Activated naive CD4-positive, alpha-beta T cell (primary cell): Measurements from ENCODE around the gene CSNK2B.

Experiments used
- DNase-seq, 4 experiments: peaks; one replicate each; lab custom pipeline; 2025; lab: John Stamatoyannopoulos, UW

Gene CSNK2B

GRCh38 chr6:31636698-31637596, 28.9 kb upstream of the CSNK2B start:
- DNase-seq, result no peak

- no peak for DNase-seq
Observed at GRCh38 chr6:31639043-31639442, 26.8 kb upstream of the CSNK2B start.

GRCh38 chr6:31639449-31639861, 26.4 kb upstream of the CSNK2B start:
- no peak for DNase-seq

- no peak for DNase-seq
Observed at GRCh38 chr6:31640612-31641011, 25.3 kb upstream of the CSNK2B start.

- DNase-seq, result no peak
Observed at GRCh38 chr6:31641370-31641769, 24.5 kb upstream of the CSNK2B start.

- no peak for DNase-seq
Observed at GRCh38 chr6:31642798-31643570, 22.9 kb upstream of the CSNK2B start.

GRCh38 chr6:31643818-31644454, 21.9 kb upstream of the CSNK2B start:
- DNase-seq, result no peak

- no peak for DNase-seq
Observed at GRCh38 chr6:31645325-31645724, 20.6 kb upstream of the CSNK2B start.

- no peak for DNase-seq
Observed at GRCh38 chr6:31651602-31652191, 14.2 kb upstream of the CSNK2B start.

GRCh38 chr6:31652925-31653724, 12.8 kb upstream of the CSNK2B start:
- peak in 2 of 4 experiments; percentile 79 to 84 for DNase-seq

- no peak for DNase-seq
Observed at GRCh38 chr6:31654574-31655348, 11.1 kb upstream of the CSNK2B start.

- no peak for DNase-seq
Observed at GRCh38 chr6:31655349-31656237, 10.3 kb upstream of the CSNK2B start, which contains the start of gene APOM. Gene APOM (plus strand): TSS chr6:31655894. CDS start chr6:31655967, 73 bp downstream.

- no peak for DNase-seq
Observed at GRCh38 chr6:31657406-31658157, 8.3 kb upstream of the CSNK2B start.

GRCh38 chr6:31658158-31658688, 7.7 kb upstream of the CSNK2B start:
- no peak for DNase-seq

GRCh38 chr6:31658983-31659648, 6.8 kb upstream of the CSNK2B start:
- no peak for DNase-seq

GRCh38 chr6:31659649-31660380, 6.1 kb upstream of the CSNK2B start:
- DNase-seq, result no peak
